GM21390 (cell line): Measurements from ENCODE around the gene SUSD1.

ENCODE experiments used
- ATAC-seq: cut with Tn5 transposase; IDR thresholded peaks from one replicate; pipeline ENCODE4 v1.9.1; 2021; ENCODE audit not compliant: unreplicated experiment

The SUSD1 gene

GRCh38 chr9:112044881-112045280 lies 130.2 kb downstream of the SUSD1 start:
- ATAC-seq: no peak

GRCh38 chr9:112044186-112044585 lies 130.9 kb downstream of the SUSD1 start:
- ATAC-seq: no peak

DNA sequence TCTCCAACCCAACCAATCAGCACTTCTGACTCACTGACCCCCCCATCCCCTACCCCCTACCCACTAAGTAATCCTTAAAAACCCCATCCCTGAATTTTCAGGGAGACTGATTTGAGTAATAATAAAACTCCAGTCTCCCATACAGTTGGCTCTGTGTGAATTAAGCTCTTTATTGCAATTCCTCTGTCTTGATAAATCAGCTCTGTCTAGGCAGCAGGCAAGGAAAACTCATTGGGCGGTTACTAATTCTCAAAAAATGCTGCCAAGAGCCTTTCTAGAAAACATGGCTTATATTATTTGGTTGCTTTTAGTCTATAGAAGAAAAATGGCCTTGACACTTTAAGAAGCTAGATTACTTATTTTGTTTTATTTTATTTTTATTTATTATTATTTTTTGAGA lies 131.7 kb downstream of the SUSD1 start:
- no peak for ATAC-seq

DNA sequence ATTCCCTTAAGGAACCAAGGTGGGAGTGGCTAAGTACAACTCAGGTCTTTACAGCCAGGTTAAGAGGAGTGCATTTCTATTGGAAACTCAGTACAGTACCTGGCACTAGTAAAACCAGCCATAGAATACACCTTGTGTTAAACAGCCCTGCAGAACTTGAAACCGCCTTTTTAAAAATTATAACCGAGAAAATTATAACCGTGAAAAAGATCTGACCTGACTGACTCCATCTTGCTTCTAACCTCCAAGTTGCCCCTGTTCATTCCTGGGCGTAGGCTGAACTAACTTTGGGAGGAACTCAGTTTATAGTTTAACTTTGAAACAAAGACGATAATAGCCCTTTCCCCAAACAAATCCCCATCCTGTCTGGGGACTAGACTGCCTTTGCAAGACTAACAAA lies 132.3 kb downstream of the SUSD1 start:
- no peak for ATAC-seq

- no peak for ATAC-seq
Measured at GRCh38 chr9:112042244-112042638, 132.9 kb downstream of the SUSD1 start.

- ATAC-seq: no peak
Measured at GRCh38 chr9:112041536-112042243, 133.4 kb downstream of the SUSD1 start.

- no peak for ATAC-seq
Measured at GRCh38 chr9:112041199-112041535, 133.9 kb downstream of the SUSD1 start.

DNA sequence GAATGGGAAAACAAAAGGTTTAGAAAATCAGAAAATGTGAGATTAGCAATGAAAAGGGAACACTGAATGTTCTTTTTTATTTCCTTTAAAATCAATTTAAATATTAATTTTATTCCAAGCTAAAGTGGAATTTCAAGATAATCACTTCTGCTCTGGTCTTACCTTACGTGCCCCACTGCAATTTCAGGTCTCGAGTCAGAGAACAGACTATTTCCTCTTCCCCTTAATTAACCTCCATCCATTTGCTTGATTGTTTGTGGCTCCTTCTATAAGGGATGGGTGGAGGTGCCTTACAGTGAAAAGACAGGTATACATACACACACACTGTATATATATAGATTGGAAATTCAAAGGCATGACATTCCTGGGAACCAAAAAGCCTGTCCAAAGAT lies 137.1 kb downstream of the SUSD1 start:
- no peak for ATAC-seq

GRCh38 chr9:112037281-112038016 lies 137.6 kb downstream of the SUSD1 start:
- ATAC-seq: peak; percentile 45

GRCh38 chr9:112035166-112035826 lies 139.8 kb downstream of the SUSD1 start:
- ATAC-seq: no peak

DNA sequence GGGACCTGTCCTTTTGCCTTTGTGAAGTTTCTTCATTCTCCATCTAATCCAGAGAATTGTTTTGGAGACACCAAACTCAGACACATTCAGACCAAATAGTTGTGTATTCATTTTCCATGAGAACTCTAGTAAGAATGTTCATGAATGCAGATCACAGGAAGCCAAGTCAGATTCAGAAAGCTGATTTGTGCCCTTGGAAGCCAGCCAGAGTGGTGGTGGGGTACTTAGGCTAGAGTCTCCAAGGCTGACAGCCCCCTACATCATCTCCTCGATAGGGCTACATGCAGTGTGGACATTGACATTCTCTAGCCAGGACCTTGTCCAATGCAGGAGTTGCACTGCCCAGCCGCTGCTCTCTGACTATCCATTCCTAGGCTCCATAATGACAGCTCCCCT lies 140.9 kb downstream of the SUSD1 start:
- no peak for ATAC-seq

DNA sequence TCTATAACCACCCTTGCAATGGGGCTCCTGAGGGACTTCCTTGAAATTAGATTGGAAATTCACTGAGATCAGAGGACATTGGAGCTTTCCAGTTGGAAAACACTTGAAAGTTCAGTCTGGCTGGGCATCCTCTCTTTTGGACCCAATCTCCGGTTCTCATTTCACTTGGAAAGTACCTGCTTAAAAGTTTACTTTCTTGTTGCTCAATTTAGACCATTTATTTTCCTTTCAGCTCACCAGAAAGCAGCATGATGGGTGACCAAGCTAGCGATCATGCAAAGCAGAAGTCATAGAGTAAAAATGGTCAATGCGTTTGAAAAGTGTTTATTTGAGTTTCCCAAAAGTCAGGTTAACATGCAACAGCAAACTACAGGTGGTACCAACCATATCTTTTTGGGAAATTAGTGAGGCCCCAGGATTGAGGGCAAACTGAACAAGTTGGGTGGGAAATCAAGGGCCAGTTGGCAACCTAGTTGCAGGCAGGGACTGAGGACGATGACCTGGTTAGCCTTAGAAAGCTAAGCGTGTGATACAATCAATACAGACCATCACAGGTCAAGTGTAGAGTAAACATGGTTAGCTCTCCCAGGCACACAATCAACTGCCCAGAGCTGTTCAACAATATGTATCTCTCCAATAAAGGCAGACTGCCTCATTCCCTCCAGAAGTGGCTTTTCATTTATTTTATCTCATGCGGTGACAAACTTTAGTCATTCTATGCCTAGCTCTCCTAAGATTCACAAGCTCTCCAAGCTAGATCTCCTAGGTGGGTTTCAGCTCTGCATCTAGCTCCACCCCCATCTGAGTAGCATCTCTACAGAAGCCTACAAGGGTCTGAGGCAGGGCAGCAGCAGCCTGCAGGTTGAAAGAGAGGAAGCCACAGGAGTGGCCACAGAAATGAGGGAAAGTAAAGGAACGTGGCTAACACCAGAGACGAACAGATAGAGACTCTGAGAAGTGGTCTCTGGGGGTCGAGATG lies 141.6 kb downstream of the SUSD1 start:
- no peak for ATAC-seq

DNA sequence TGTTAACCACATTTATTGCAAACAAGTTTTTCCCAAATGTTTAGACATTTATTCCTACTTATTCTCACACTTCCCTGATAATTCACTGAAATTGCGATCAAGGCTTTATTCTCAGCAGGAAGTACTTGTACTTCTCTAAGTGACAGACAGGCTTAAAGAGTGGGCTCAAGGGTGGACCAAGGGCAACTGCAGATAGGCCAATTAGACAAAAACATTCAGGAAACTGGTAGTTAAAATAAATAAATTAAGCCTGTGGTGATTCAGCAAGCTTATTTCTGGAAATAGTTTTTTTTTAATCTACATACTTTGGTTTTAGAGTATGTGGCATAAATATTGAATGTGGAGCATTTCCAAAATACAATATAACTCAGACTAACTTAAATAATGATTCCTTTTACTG lies 142.4 kb downstream of the SUSD1 start:
- ATAC-seq: no peak

DNA sequence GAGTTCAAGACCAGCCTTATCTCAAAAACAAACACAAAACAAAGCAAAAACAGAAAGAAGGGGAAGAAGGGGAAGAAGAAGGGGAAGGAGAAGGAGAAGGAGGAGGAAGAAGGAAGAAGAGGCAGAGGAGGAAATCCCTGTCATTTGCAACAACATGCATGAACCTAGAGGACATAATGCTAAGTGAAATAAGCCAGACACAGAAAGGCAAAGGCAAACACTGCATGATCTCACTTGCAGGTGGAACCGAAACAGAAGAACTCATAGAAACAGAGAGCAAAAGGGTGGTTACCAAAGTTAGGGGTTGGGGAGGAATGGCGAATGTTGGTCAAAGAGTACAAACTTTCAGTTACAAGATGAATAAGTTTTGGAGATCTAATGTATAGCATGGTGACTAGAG lies 143.1 kb downstream of the SUSD1 start:
- ATAC-seq: peak; percentile 59

DNA sequence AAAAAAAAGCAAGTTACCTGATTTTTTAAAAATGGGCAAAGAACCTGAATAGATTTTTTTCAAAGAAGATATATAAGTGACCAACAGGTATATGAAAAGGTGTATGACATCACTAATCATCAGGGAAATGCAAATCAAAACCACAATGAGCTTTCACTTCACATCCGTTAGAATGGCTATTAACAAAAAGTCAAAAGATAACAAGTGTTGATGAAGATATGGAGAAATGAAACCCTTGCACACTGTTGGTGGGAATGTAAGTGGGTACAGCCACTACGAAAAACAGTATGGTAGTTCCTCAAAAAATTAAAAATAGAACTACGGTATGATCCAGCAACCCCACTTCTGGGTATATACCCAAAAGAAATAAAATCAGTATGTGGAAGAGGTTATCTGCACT lies 143.7 kb downstream of the SUSD1 start:
- ATAC-seq: no peak

- no peak for ATAC-seq
Measured at GRCh38 chr9:112029921-112030444, 145.1 kb downstream of the SUSD1 start.

DNA sequence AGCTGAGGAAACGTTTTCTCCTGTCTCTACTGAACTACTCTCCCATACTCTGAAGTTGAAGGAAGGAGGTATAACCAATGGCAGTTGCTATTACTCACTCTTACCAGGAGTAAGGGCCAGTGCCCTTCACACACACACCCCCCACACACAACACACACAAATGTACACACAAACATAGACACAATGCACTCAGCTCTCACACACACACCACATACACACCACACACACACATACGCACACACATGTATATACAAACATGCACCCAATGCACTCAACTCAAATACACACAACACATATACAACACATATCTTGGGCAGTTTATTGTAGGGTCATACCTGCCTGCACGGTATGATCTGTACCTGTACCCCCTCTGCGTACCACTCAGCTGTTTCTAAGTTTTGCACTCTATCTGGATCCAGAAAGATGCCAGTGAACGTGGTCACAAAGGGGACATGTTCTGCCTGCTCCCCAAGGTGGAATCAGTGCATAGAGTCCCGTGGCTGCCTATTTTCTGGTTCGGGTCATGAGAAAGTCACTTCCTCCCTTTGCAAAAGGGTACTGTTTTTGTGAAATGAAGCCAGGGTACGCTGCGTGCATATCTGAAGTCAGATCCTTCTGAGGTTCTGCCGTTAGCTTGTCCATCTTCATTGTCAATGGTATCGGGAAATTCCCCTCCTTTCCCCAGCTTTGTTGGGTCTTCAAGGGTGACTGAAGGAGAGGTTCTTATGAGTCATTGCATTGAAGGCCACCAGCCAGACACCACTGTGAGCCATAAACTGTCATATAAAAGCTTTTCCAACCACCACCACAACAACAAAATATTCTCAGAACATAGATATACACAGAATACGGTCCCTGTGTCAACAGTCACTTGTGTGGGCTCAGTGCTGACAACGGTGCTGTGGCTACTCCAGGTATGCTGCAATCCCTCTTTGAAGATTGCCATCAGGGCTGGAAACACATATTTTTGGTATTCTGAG lies 146.6 kb downstream of the SUSD1 start:
- ATAC-seq: peak; percentile 36

DNA sequence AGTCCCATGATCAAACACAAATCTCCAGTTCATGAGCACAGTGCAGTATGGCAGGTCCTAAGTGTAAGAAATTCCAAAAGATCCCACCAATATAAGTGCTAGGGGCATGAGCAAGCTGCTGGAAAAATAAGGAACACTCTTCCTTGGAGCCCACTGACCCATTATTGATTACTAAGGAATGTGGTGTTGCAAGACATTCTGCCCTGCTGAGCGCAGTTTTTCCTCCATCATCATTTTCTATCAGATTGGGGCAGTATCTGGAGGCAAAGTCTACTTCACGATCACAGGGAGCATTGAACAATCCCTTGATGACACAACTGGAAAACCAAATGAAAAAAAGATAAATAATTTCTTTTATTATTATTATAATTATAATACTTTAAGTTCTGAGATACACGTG lies 149.2 kb downstream of the SUSD1 start:
- ATAC-seq: no peak

DNA sequence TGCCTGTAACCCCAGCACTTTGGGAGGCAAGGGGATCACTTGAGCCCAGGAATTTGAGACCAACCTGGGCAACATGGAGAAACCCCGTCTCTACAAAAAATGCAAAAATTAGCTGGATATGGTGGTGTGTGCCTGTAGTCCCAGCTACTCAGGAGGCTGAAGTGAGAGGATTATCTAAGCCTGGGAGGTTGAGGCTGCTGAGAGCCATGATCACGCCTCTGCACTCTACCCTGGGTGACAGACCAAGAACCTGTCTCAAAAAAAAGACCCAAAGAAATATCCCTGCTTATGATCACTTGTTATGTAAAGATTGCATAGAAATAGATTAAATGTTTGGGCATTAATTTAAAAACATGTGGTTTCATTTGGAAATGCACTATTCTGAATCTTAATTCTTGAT lies 153.4 kb downstream of the SUSD1 start:
- no peak for ATAC-seq
